AG09319 (cell line): ENCODE data around the gene WWTR1.

Experiments used
- DNase-seq: peaks from one replicate; pipeline ENCODE4 v3.0.0-alpha.2; 2010; ENCODE audit warnings: low read depth; ENCODE audit errors: extremely low read depth
- CTCF ChIP-seq: IDR thresholded peaks from 2 replicates; pipeline ENCODE4 v1.5.1; 2011; ENCODE audit warnings: low read depth, mild to moderate bottlenecking, inconsistent platforms, low read length, moderate library complexity

The WWTR1 gene

DNA sequence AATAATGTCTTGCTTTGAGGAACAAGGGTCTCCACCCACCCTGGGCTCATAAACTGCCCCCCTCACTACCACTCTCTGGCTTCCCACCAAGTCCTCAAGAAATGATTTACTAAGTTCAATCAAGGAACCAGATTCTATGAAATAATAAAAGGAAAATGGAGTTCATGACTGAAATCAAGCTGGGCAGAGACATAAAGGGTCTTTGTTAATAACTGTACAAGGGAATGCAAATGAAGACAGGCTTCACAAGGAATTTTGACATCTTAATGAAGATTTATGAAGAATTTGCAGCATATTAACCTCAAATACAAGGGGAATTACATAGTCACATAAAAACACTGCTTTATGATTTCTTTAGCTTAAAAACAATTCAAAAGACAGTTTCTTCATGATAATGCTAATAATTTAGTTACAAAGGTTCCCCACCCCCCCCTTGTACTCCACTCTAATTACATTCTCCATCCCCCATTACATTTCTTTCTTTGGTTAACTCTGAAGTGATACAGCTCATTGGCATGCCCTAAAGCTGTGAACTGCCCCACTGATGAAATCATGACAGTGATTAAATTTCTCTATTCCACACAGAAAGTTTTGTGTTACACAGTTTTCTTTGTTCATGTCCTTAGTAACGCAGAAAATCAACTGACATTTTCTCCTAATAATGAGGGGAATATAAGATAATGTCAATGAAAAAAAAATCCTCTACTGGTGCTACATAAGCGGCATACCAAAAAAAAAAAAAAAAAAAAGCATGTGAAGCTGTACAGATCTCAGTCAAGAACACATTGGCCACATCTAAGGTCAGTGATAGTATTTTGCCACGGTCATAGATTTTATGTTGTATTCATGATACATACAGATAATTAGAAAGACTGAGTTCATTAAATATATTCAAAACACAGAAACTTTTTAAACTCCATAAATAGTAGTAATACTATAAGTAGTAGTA, 54.4 kb downstream of the WWTR1 start:
- TF ChIP-seq CTCF, result no peak
- DNase-seq, result no peak

DNA sequence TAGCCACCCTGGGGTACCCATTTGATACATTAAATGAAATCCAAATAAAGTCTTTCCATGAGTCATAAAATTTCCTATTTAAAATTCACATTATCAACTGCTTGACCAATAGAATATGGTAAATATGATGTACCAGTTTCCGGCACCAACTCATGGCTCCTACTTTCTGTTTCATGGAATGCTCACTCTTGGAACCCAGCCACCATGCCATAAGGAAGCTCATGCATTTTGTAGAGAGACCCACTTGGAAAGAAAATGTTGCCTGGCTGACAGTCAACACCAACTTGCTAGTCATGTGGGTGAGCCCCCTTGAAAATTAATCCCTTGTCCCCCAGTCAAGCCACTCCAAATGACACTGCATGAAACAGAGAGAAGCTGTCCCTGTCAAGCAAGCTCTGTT, 57.2 kb downstream of the WWTR1 start:
- no peak for DNase-seq
- no peak for TF ChIP-seq CTCF

DNA sequence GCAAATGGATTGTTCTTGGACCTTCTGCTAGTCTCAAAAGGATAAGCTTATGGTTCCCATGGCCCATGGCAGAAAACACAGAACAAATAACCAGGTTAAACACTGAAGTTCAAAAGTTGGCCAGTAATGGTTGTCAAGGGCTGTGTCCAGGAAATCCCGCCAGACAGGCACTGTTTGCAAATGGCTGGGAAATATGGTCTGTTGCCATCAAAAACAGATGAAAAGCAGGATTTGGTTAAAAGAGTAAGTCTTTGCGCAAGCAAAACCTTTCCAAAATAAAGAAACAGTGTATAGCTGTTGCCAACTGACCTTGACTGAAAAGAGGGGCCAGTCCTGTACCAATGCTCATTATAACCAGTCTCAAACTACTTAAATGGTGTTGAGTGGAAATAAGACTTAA, 58.6 kb downstream of the WWTR1 start:
- TF ChIP-seq CTCF, result no peak
- no peak for DNase-seq

DNA sequence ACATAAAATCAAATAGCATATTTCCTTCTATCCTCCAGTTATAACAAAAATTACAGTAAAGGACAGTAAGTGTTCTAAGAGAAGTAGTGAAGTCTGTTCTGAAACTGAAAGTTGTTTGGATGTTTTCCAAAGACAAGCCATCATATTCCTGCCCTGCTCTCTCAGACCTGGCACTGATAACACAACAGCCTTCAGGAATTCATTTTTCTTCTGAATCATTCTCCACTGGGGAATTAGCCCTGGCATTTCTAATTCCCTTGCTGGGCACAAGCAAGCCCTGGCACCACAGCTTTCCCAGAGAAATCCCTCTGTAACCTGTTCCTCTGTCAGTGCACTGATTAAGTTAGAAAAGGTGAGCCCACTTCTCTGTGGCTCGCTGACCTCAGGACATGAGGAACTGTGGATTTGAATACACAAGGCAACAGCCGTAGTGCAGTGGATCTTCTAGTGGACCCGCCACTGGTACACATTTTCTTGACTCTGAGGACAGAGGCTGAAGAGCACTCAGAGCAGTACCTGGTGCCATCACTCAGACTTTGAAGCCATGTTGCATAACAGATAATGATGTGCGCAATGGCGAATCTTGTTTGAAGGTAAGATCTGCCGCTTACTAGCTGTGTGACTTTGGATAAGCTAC, 61.6 kb downstream of the WWTR1 start:
- no peak for TF ChIP-seq CTCF
- DNase-seq, result no peak

DNA sequence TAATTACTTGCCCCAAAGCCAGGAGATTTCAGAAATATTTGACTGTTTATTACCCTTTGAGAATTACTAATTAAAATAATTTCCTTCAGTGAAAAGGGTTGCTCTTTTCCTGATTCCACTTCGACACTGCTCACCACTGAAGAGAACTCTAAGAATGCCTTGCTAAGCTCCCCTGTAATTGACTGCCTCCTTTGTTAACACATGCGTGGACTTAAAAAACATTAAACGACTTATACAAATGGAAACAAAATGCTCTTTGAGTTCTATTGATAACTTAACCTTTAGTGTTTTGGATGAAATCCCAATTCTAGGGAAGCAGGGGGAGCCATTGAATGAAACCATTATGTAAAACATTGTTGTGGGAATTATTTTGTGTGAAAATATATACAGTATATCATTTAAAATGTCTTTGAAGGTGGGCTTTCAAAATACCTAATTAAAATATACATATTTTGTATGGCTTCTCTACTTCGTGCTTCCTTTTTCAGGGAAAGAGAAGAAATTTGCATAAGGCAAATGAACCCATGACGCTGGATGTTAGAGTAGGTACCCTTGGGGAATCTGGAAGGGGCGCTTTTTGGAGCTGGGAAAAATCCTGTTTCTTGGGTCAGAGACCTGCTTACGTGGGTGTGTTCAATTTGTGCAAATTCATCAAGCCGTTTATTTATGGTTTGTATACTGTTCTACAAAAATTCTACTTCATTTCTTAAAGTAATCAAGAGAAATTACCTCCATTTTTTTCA, 64.2 kb downstream of the WWTR1 start:
- no peak for DNase-seq
- TF ChIP-seq CTCF, result no peak

- no peak for TF ChIP-seq CTCF
- no peak for DNase-seq
Observed at GRCh38 chr3:149592758-149593240, 65.0 kb downstream of the WWTR1 start.
